Neural cell (in vitro differentiated cells): Measurements from ENCODE around the gene ENOX1. TPM values are rescaled to one million over a fixed set of nuclear protein-coding genes. Genes with fewer than 3 reads are reported as not detected.

Experiments used
- H2AFZ ChIP-seq: fragments of 200-600, 300-800 bp; sonication (generic), shearing (Covaris generic); 2 replicates; pipeline ENCODE4 v1.6.0; 2014; ENCODE audit warnings: low read depth, mild to moderate bottlenecking, antibody characterized with exemption, low read length, moderate library complexity
- H3F3A ChIP-seq: fragments of 200-600 bp; shearing (Covaris generic); 2 replicates; pipeline ENCODE4 v1.6.1; 2016; ENCODE audit warnings: mild to moderate bottlenecking, moderate library complexity, mixed read lengths, antibody characterized with exemption, low read length; ENCODE audit not compliant: insufficient read depth, poor library complexity, severe bottlenecking
- H3K27ac ChIP-seq: fragments of 200-600, 300-800 bp; sonication (generic), shearing (Covaris generic); 2 replicates; pipeline ENCODE4 v1.5.1; 2014; ENCODE audit warnings: mild to moderate bottlenecking, low read length, moderate library complexity
- H3K27me3 ChIP-seq: fragments of 300-800, 200-600 bp; sonication (generic), shearing (Covaris generic); 2 replicates; pipeline ENCODE4 v1.6.0; 2014; ENCODE audit warnings: mild to moderate bottlenecking, low read depth, low read length, moderate library complexity; ENCODE audit not compliant: insufficient read depth
- H3K36me3 ChIP-seq: fragments of 300-800, 200-600 bp; sonication (generic), shearing (Covaris generic); 2 replicates; pipeline ENCODE4 v1.5.1; 2014; ENCODE audit warnings: mild to moderate bottlenecking, antibody characterized with exemption, low read length, moderate library complexity; ENCODE audit not compliant: insufficient read depth
- H3K4me2 ChIP-seq: fragments of 300-800, 200-600 bp; sonication (generic), shearing (Covaris generic); 2 replicates; pipeline ENCODE4 v1.6.0; 2014; ENCODE audit warnings: mild to moderate bottlenecking, low read length
- H3K4me3 ChIP-seq: fragments of 300-800, 200-600 bp; sonication (generic), shearing (Covaris generic); 2 replicates; pipeline ENCODE4 v1.5.1; 2014; ENCODE audit warnings: mild to moderate bottlenecking, low read length, moderate library complexity
- H3K79me2 ChIP-seq: fragments of 200-600 bp; shearing (Covaris generic); replicated peaks from 2 replicates; pipeline ENCODE4 v1.6.0; 2014; ENCODE audit warnings: mild to moderate bottlenecking, low read length, moderate library complexity; ENCODE audit not compliant: insufficient read depth
- H3K9ac ChIP-seq: fragments of 300-800, 200-600 bp; sonication (generic), shearing (Covaris generic); 2 replicates; pipeline ENCODE4 v1.6.1; 2016; ENCODE audit warnings: mild to moderate bottlenecking, low read length, mixed read lengths
- H3K9me2 ChIP-seq: fragments of 200-600 bp; shearing (Covaris generic); 2 replicates; pipeline ENCODE4 v1.6.1; 2016; ENCODE audit warnings: mild to moderate bottlenecking, low read length, mixed read lengths; ENCODE audit not compliant: insufficient read depth
- H3K9me3 ChIP-seq: fragments of 200-600, 300-800 bp; sonication (generic), shearing (Covaris generic); 2 replicates; pipeline ENCODE4 v1.6.1; 2016; ENCODE audit warnings: mild to moderate bottlenecking, mixed run types, low read length, moderate library complexity, mixed read lengths
- H4K20me1 ChIP-seq: fragments of 200-600 bp; shearing (Covaris generic); 2 replicates; pipeline ENCODE4 v1.6.1; 2016; ENCODE audit warnings: mild to moderate bottlenecking, mixed run types; ENCODE audit not compliant: insufficient read depth
- EP300 ChIP-seq: fragments of 450-650 bp; conservative IDR thresholded peaks from 2 replicates; pipeline ENCODE4 v1.6.1; 2014; ENCODE audit warnings: antibody characterized with exemption, mild to moderate bottlenecking, moderate library complexity; ENCODE audit not compliant: poor library complexity, severe bottlenecking
- EZH2 ChIP-seq: fragments of 200-600, 300-800 bp; shearing (Covaris generic), sonication (generic); IDR thresholded peaks from 2 replicates; pipeline ENCODE4 v1.6.1; 2014; ENCODE audit warnings: antibody characterized with exemption, low read length, borderline replicate concordance, mild to moderate bottlenecking; ENCODE audit not compliant: insufficient read depth, poor library complexity, severe bottlenecking
- MXI1 ChIP-seq: fragments of 450-650 bp; conservative IDR thresholded peaks from 2 replicates; pipeline ENCODE4 v1.6.1; 2014; ENCODE audit warnings: antibody characterized with exemption, mild to moderate bottlenecking; ENCODE audit not compliant: poor library complexity, severe bottlenecking
- POLR2AphosphoS5 ChIP-seq: IDR thresholded peaks from 2 replicates; pipeline ENCODE4 v1.6.1; 2012
- RAD21 ChIP-seq: fragments of 450-650 bp; conservative IDR thresholded peaks from 2 replicates; pipeline ENCODE4 v1.6.1; 2014; ENCODE audit warnings: antibody characterized with exemption, mild to moderate bottlenecking, moderate library complexity
- SMC3 ChIP-seq: fragments of 450-650 bp; conservative IDR thresholded peaks from 2 replicates; pipeline ENCODE4 v1.6.1; 2014; ENCODE audit warnings: antibody characterized with exemption, mild to moderate bottlenecking, moderate library complexity; ENCODE audit not compliant: poor library complexity
- TAF1 ChIP-seq: IDR thresholded peaks from 2 replicates; pipeline ENCODE4 v1.6.1; 2012; ENCODE audit warnings: low read depth
- polyA plus RNA-seq: library from polyadenylated mRNA; depleted of rRNA; stranded (reverse); fragments of >200 nt; gene quantifications from 2 replicates; pipeline ENCODE4 v1.2.3, GENCODE V29; 2014
- TF ChIP-seq, protein P1 (sequence below): IDR thresholded peaks from 2 replicates; pipeline ENCODE4 v1.6.1; 2012; ENCODE audit warnings: borderline replicate concordance
- TF ChIP-seq, protein P2 (sequence below): fragments of 450-650 bp; IDR thresholded peaks from 2 replicates; pipeline ENCODE4 v1.5.1; 2014; ENCODE audit warnings: antibody characterized with exemption, mild to moderate bottlenecking, moderate library complexity; ENCODE audit not compliant: poor library complexity, severe bottlenecking

ENOX1 gene
- polyA plus RNA-seq, 1 donor from 2014 or later = 42.6 TPM

DNA sequence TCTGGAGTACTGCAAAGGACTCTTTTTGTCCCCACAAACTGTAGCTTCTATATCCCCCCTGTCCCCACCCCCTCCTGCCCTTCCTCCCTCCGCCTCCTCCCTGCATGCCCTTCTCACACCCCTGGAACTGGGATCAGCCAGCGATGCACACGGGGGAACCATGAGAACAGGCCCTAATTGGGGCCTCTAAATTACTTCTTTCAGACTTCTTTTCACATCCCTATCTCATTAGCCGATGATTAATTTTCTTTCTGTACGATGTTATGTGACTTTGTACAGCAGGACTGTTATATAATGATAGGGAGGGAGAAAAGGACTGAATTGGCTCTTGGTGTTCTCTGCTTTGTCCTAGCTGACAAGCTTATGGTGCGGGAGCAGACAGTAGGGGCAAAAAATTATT, 415.9 kb downstream of the ENOX1 start:
- Histone ChIP-seq H3K4me3 (no peak overlapping the region), H3F3A (no peaks in the 10 kb centered on the region), H3K9ac (no peak overlapping the region), H3K79me2 (no peaks in the 10 kb centered on the region), H3K9me3 (no peaks in the 10 kb centered on the region), H3K9me2 (no peaks in the 10 kb centered on the region), H3K36me3 (no peaks in the 10 kb centered on the region), H4K20me1 (no peaks in the 10 kb centered on the region), H3K4me2 (no peak overlapping the region), H2AFZ (no peak overlapping the region), H3K27me3 (no peaks in the 10 kb centered on the region), H3K27ac (no peak overlapping the region)
- TF ChIP-seq, protein P1, sequence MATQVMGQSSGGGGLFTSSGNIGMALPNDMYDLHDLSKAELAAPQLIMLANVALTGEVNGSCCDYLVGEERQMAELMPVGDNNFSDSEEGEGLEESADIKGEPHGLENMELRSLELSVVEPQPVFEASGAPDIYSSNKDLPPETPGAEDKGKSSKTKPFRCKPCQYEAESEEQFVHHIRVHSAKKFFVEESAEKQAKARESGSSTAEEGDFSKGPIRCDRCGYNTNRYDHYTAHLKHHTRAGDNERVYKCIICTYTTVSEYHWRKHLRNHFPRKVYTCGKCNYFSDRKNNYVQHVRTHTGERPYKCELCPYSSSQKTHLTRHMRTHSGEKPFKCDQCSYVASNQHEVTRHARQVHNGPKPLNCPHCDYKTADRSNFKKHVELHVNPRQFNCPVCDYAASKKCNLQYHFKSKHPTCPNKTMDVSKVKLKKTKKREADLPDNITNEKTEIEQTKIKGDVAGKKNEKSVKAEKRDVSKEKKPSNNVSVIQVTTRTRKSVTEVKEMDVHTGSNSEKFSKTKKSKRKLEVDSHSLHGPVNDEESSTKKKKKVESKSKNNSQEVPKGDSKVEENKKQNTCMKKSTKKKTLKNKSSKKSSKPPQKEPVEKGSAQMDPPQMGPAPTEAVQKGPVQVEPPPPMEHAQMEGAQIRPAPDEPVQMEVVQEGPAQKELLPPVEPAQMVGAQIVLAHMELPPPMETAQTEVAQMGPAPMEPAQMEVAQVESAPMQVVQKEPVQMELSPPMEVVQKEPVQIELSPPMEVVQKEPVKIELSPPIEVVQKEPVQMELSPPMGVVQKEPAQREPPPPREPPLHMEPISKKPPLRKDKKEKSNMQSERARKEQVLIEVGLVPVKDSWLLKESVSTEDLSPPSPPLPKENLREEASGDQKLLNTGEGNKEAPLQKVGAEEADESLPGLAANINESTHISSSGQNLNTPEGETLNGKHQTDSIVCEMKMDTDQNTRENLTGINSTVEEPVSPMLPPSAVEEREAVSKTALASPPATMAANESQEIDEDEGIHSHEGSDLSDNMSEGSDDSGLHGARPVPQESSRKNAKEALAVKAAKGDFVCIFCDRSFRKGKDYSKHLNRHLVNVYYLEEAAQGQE = no peak
- TF ChIP-seq, protein P2, sequence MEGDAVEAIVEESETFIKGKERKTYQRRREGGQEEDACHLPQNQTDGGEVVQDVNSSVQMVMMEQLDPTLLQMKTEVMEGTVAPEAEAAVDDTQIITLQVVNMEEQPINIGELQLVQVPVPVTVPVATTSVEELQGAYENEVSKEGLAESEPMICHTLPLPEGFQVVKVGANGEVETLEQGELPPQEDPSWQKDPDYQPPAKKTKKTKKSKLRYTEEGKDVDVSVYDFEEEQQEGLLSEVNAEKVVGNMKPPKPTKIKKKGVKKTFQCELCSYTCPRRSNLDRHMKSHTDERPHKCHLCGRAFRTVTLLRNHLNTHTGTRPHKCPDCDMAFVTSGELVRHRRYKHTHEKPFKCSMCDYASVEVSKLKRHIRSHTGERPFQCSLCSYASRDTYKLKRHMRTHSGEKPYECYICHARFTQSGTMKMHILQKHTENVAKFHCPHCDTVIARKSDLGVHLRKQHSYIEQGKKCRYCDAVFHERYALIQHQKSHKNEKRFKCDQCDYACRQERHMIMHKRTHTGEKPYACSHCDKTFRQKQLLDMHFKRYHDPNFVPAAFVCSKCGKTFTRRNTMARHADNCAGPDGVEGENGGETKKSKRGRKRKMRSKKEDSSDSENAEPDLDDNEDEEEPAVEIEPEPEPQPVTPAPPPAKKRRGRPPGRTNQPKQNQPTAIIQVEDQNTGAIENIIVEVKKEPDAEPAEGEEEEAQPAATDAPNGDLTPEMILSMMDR = no peak
- TF ChIP-seq SMC3 = no peak
- TF ChIP-seq RAD21 = no peak
- TF ChIP-seq TAF1 = no peak
- no peak for TF ChIP-seq EZH2
- TF ChIP-seq EP300 = no peak
- TF ChIP-seq MXI1 = no peak
- no peak for TF ChIP-seq POLR2AphosphoS5

DNA sequence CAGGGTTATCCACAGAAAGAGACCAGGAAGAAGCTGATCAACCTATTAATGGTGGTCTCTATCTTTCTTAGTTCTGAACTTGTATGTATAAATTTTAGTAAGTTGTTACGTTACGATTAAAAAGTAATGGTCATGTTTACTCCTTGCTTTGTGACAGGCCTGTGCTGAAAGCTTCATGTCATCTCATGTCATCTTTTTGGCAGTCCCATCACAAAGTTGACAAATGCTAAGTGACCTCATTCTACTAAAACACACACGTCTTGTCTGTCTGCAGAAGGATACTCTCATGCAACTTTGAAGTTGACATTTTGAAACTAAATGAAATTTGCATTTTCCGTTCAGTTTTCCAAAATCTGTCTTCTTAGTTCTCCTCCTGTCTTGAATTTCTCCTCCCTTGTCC, 417.5 kb downstream of the ENOX1 start:
- Histone ChIP-seq H3K9me3 (no peaks in the 10 kb centered on the region), H2AFZ (no peak overlapping the region), H3K4me2 (no peak overlapping the region), H3K9me2 (no peaks in the 10 kb centered on the region), H3K4me3 (no peak overlapping the region), H3K79me2 (no peaks in the 10 kb centered on the region), H3K9ac (no peak overlapping the region), H4K20me1 (no peaks in the 10 kb centered on the region), H3K36me3 (no peaks in the 10 kb centered on the region), H3K27ac (no peak overlapping the region), H3F3A (no peaks in the 10 kb centered on the region), H3K27me3 (no peaks in the 10 kb centered on the region)
- no peak for TF ChIP-seq POLR2AphosphoS5

DNA sequence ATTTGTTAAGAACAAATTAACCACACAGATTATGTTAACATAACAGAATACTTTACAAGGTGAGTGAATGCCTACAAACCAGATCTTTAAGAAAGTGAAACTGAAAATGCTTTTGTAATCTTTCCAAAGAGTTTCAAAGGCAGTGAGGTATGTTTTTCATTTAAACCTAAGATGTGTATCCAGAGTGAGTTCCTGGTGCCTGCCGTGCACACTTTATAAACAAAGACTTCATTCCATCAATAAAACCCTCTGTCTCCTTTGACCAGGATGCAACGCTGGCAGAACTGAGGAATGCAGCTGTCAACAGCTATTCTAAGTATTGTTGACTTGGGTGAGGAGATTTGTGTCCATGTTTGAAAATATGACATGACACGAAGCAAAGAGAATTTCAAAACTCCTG, 418.8 kb downstream of the ENOX1 start:
- Histone ChIP-seq H3F3A (no peaks in the 10 kb centered on the region), H3K27ac (no peak overlapping the region)

More for the DNA sequence above, 418.8 kb downstream of the ENOX1 start:
- Histone ChIP-seq H3K9me3 (no peaks in the 10 kb centered on the region), H4K20me1 (no peaks in the 10 kb centered on the region), H3K79me2 (no peaks in the 10 kb centered on the region), H3K9ac (no peak overlapping the region), H3K36me3 (no peaks in the 10 kb centered on the region), H3K9me2 (no peaks in the 10 kb centered on the region), H3K27me3 (no peaks in the 10 kb centered on the region), H2AFZ (no peak overlapping the region), H3K4me2 (no peak overlapping the region), H3K4me3 (no peak overlapping the region)
- TF ChIP-seq EZH2 (no peak), SMC3 (no peak), EP300 (no peak), POLR2AphosphoS5 (no peak), MXI1 (no peak), TAF1 (no peak), RAD21 (no peak)
- TF ChIP-seq, protein P2 = no peak
- TF ChIP-seq, protein P1 = no peak
